ENCODE results near the gene SALL1.

Gene SALL1

DNA sequence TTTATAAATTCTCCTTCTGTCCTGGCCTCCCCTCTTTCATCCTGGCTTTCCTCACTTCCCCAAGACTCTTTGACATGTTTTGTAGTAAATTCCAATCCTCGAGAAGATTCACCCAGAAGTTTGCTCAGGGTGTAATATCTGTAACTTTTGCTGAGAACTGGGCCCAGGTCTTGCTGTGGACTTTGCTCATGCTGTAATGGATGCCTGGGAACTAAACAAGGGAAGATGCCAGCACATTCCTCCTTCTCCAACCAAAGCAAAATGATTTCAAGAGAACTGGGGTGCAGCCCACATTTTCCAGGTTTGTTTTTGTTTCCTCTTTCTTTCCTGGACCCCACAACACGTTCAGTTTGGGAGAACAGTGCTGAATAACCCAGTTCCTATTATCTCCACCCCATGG lies 6.6 kb upstream of the SALL1 start:
- DNase-seq (ENCODE audit: low read depth, low spot score) = no peak

DNA sequence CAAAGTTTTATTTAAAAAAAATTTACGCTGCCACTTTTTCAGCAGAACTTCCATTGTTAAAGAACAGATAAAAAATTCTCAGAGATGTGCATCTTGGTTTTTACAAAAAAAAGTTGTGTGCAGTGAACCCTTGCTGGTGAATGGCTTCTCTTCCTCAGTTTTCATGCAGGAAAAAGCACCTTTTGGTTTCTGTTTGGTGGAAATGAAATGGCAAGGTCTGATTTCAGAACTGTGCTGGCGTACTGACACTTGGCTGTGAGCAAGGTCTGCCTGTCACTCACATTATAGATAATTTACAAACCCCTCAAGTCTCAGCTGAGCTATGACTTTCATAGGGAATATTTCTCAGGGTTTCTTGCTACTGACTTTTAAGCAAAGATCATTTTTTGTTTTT lies 5.7 kb upstream of the SALL1 start:
- DNase-seq (ENCODE audit: low read depth, low spot score) = no peak

- no peak for DNase-seq (ENCODE audit: low read depth, low spot score)
These were observed 5.0 kb upstream of the SALL1 start for GRCh38 chr16:51155820-51156806.

GRCh38 chr16:51155199-51155607 lies 4.1 kb upstream of the SALL1 start:
- no peak for DNase-seq (ENCODE audit: low read depth, low spot score)

GRCh38 chr16:51154271-51155171 lies 3.5 kb upstream of the SALL1 start:
- DNase-seq (ENCODE audit: low read depth, low spot score) = no peak

DNA sequence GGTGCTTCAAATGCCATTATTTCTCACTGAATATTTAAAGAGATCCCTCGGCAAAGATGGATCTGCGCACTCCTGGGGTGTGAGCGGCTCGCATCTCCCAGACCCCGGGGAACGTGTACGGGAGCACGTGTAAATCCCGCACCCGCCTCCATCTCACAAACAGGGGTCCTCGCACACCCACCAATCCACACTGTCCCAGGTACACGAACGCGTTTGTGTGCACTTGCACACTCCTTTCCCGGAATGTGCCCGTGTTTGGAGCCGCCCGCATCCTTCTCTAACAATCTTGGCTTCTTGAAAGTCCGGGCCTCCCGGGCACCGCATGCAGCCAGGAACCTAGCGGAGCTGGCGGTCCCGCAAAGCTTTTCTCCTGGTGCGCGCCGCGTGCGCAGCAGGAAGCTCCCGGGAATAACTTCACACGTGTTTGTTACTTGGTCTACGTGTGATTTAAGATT lies 2.5 kb upstream of the SALL1 start:
- no peak for DNase-seq (ENCODE audit: low read depth, low spot score)

DNA sequence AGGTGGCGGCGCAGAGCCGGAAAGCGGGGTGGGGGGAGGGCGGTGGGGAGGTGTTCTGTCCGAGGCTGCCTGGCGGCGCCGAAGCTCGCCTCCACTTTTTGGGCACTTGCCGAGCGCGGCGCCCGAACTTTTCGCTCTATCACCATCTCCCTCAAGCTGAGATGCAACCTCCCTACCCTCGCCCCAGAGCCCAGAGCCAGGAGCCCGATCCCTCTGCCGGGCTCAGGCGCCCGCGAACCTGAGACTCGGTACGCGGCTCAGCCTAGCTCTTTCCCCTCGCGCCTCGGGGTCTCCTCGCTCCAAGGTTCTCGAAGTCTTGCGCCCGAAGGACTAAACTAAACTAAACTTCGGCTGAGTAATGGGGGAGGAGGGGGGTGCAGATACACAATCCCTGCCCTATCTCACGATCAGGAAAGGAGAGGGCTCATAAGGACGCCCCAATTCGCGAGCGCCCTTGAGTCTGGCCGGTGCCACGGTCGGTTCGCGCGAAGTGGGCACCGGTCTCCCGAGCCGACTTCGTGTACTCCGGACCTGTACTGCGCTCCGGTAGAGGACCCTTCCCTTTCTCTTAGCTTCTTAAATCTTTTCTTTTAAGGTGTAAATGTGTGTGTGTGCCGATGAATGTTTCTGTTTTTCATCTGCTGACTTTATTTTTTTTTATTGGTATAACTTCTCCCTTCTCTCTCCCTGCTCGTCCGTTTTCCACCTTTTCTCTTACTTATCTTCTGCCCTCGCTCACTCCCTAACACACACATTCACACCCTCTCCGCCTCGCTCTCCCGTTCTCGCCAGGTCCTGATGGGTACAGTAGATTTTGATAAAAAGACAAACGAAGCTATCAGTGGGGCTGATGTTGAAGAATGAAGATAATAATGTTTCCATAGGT lies 1.9 kb upstream of the SALL1 start:
- DNase-seq (ENCODE audit: low read depth, low spot score) = no peak

DNA sequence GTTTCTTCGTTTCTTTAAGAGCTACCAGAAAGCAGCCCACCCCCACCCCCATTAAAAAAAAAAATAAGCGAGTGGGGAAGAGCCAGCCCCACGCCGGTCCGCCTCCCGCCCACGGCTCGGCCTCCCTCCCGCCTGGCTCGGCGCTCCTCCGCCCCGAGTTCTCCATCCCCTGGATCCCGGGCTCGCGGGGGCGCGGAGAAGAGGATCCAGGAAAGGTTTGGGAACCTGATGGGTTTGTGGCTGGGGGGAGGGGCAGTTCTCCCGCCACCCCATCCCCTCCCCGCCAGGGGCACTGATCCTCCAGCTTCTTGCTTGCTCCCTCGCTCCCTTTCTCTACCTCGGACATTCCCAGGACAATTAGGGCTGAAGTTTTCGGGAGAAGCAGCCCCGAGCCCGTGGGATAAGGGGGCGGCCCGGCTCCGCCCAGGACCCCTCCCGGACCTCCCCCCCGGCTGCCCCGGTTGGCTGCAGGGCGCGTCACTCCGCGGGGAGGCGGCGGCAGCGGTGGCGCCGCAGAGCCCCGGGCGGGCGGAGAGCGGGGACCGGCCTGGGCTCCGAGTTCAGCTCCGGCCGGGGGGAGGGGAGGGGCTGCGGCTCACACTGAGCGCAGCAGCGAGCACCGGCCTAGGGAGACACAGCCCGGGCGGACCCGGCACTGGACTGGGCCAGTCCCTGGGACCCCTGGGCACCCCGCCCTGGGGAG lies 1.0 kb upstream of the SALL1 start:
- no peak for DNase-seq (ENCODE audit: low read depth, low spot score)

DNA sequence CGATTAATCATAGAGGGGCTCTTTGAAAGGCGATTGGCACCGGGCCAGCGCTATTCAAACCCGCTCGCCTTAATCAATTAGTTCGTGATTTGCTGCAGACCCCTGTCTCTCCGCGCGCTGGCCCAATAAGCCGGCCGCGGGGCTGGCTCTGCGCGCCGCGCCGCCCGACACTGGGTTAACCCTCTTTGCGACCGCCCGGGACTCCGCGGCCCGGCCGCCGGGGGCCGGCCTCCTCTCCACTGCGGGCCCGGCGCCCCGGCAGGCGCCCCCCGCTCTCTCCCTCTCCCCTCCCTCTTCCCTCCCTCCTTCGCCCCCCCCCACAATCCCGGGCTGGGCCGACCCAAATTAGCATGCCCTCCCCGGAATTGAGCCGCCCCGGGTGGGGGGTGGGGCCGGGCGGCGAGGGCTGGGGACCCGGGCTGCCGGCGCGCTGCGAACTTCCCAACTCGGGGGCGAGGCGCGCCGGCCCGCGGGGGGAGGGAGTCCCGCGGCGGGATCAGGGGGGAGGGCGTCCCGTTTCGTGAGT lies 428 bp upstream of the SALL1 start:
- DNase-seq (ENCODE audit: low read depth, low spot score) = no peak

- DNase-seq (ENCODE audit: low read depth, low spot score) = no peak
These were observed 744 bp downstream of the SALL1 start for GRCh38 chr16:51150165-51150887.

- no peak for DNase-seq (ENCODE audit: low read depth, low spot score)
These were observed 1.3 kb downstream of the SALL1 start for GRCh38 chr16:51149721-51150164.

DNA sequence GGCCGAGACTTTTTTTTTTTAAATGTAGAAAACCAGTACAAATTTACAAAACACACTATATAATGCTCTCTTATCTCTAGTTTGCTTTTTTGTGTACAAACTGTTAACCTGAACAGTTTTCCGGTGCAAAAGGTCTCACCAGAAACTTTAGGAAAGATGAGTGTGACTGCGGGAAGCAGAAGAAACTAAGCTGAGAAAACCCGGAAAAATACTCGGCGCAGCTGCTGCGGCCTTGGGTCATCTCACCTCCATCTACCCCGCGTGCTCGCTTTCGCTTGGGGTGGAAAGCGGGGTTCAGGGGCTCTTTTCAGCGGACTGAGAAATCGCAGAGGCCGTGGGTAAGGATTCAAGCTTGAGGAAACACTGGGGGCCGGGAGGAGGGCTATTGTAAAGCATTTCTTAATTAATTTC lies 1.8 kb downstream of the SALL1 start:
- no peak for DNase-seq (ENCODE audit: low read depth, low spot score)

DNA sequence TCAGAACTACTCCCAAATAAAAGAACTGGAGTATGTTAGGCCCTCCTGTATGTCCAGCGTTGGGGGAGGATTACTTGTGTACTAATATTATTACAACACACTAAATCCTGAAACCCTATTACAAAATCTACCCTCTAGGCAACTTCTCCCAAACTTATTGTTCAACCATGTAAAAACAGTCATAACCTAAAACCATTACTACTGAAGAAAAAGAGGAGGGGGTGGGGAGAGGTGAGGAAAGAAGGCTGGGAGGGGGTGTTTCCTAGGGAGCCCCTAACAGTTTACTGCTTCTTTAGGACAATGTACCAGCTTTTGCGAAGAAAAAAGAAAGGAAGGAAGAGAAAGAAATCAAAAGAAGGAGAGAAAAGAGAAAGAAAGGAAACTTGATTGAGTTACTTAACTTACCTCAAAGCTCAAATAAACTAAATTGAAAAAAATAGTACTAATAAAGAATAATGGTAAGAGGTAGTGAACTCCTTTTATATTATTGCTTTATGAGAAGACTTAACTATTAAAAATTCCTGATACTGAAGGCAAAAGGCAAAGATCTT lies 2.3 kb downstream of the SALL1 start:
- no peak for DNase-seq (ENCODE audit: low read depth, low spot score)

GRCh38 chr16:51147776-51148677 lies 3.0 kb downstream of the SALL1 start:
- DNase-seq (ENCODE audit: low read depth, low spot score) = no peak

DNA sequence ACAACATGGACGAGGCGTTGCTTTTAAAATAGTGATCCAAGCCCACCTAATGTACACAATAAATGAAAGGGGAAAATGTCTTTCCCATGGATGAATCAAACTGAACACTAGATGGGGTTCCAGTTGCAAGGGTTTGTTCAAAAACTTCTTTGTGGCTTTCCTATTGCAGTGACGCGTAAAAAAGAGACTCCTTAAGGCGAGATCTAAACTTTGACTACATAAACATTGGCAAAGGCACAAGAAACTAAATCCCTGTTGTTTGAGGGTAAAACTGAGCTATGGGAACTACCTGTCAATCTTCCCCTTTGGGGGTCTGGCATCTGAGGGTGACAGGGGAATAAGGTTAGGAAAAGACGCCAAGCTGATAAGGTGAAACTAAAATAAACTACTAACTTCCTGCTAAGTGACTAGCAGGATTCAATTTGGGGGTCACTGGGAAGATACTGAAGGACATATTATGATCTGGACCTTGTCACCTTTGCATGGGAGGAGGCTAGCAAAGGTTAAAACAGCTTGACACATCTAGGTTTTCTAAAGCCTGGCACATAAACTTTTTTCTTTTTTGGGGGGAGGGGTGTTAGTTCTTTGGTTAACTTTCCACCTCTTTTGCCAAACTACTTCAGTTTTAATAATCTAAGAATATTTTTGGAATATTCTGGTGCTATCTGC lies 4.7 kb downstream of the SALL1 start:
- DNase-seq (ENCODE audit: low read depth, low spot score) = no peak

GRCh38 chr16:51144203-51144602 lies 6.9 kb downstream of the SALL1 start:
- DNase-seq (ENCODE audit: low read depth, low spot score) = no peak

DNA sequence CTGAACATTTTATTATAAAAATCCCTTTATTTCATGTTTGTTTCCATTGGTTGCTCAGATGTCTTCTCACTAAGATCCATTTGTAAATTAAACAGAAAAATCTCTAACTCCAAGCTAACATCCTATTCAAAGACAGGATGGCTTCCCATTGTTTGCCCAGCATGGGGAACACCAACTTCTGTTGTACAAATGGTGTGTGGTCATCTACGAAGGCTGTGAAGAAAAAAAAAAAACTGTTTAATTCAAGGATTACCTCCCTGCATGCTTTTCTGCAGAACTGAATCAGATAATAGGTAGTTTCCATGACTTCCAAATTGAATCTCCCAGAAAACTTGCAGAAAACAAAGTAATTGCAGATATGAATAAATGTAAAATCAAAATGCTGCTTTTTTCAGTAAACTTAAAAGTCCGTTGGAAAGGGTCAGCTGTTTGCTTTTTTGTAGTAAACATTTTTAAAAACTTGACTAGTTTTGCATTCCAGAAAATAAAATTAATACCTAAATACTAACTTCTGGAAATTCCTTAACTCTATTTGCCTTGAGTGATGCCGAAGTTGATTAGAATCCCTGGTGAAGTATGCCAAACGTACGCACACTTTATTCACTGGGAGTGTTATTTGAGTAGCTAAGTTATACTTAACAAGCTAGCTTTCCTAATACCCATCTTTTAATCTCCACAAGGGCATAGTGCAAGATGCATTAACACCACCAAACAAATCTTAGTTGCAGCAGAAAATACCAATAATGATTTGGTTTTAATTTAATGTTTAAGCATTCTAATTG lies 7.7 kb downstream of the SALL1 start:
- DNase-seq (ENCODE audit: low read depth, low spot score) = no peak
